Smooth muscle cell (in vitro differentiated cells): Measurements from ENCODE around the gene EXT2. TPM values are rescaled to one million over a fixed set of nuclear protein-coding genes. Genes with fewer than 3 reads are reported as not detected.

Experiments used
- DNase-seq: peaks from one replicate; lab custom pipeline; 2025; ENCODE audit not compliant: unreplicated experiment; lab: John Stamatoyannopoulos, UW
- H2AFZ ChIP-seq: fragments of 200-600 bp; sonication (generic); 2 replicates; pipeline ENCODE4 v1.6.0; 2016; ENCODE audit warnings: antibody characterized with exemption, low read depth, mild to moderate bottlenecking
- H3F3A ChIP-seq: fragments of 200-600 bp; sonication (generic); 2 replicates; pipeline ENCODE4 v1.6.0; 2017; ENCODE audit warnings: antibody characterized with exemption, low read depth
- H3K27ac ChIP-seq: fragments of 200-600 bp; sonication (generic); 2 replicates; pipeline ENCODE4 v1.5.1; 2016; ENCODE audit warnings: low read depth, mild to moderate bottlenecking
- H3K27me3 ChIP-seq: fragments of 200-600 bp; sonication (generic); 2 replicates; pipeline ENCODE4 v1.6.1; 2016; ENCODE audit warnings: low read depth, mild to moderate bottlenecking
- H3K36me3 ChIP-seq: fragments of 200-600 bp; sonication (generic); 2 replicates; pipeline ENCODE4 v1.5.1; 2016; ENCODE audit warnings: low read depth
- H3K4me1 ChIP-seq: fragments of 200-600 bp; sonication (generic); 2 replicates; pipeline ENCODE4 v1.5.1; 2016; ENCODE audit warnings: low read depth
- H3K4me2 ChIP-seq: fragments of 200-600 bp; sonication (generic); 2 replicates; pipeline ENCODE4 v1.6.0; 2016; ENCODE audit warnings: mild to moderate bottlenecking
- H3K4me3 ChIP-seq: fragments of 200-600 bp; sonication (generic); 2 replicates; pipeline ENCODE4 v1.5.1; 2016; ENCODE audit warnings: mild to moderate bottlenecking
- H3K79me2 ChIP-seq: fragments of 200-600 bp; sonication (generic); 2 replicates; pipeline ENCODE4 v1.6.0; 2016; ENCODE audit warnings: low read depth, mild to moderate bottlenecking
- H3K9ac ChIP-seq: fragments of 200-600 bp; sonication (generic); 2 replicates; pipeline ENCODE4 v1.6.0; 2016; ENCODE audit warnings: low read depth
- H3K9me3 ChIP-seq: fragments of 200-600 bp; sonication (generic); replicated peaks from 2 replicates; pipeline ENCODE4 v1.5.1; 2016; ENCODE audit warnings: low read depth
- H4K20me1 ChIP-seq: fragments of 200-600 bp; sonication (generic); 2 replicates; pipeline ENCODE4 v1.6.0; 2016; ENCODE audit warnings: low read depth
- CTCF ChIP-seq: fragments of 200-600 bp; sonication (generic); IDR thresholded peaks from 2 replicates; pipeline ENCODE4 v1.5.1; 2017; ENCODE audit warnings: borderline replicate concordance, mild to moderate bottlenecking, antibody characterized with exemption; ENCODE audit not compliant: insufficient read depth, poor library complexity, severe bottlenecking
- WGBS: methylation state at CpG from one replicate; pipeline ENCODE4 v1.1.7; 2016; ENCODE audit warnings: low lambda C conversion rate; 5-methylcytosine and 5-hydroxymethylcytosine counted together
- polyA plus RNA-seq: library from polyadenylated mRNA; unstranded; fragments of >200 nt; fragmentation: Nextera tagmentation; extraction: Ambion mirVana; gene quantifications from 2 replicates; pipeline ENCODE4 v1.2.1, GENCODE V29; 2016
- total RNA-seq: library from RNA; depleted of rRNA; stranded (reverse); fragments of >200 nt; gene quantifications from 2 replicates; pipeline ENCODE4 v1.2.3, GENCODE V29; 2014

The EXT2 gene
- total and polyA plus RNA-seq, 2 experiments from 2014 or later = 87.6 to 144 TPM

DNA sequence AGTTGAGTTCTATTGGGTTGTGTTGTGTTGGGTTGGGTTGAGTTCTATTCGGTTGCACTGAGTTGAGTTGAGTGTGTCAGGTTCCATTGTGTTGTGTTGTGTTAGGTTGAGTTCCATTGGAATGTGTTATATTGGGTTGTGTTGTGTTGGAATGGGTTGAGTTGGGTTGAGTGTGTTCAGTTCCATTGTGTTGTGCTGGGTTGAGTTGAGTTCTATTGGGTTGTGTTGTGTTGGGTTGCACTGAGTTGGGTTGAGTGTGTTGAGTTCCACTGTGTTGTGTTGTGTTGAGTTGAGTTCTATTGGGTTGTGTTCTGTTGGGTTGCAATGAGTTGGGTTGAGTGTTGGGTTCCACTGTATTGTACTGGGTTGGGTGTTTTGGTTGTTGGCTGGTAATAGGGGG is 178.9 kb downstream of the EXT2 start:
- H3K79me2 ChIP-seq = no peaks in the 10 kb centered on the region
- H3K4me3 ChIP-seq = no peak overlapping the region
- H3K27ac ChIP-seq = no peak overlapping the region
- no peaks in the 10 kb centered on the region for H3K9me3 ChIP-seq
- TF ChIP-seq CTCF = no peak
- no peaks in the 10 kb centered on the region for H3F3A ChIP-seq
- H3K4me2 ChIP-seq = no peak overlapping the region
- peaks cover 10% of the 10 kb centered on the region for H3K27me3 ChIP-seq
- DNase-seq = no peak
- H3K9ac ChIP-seq = no peak overlapping the region
- peaks cover 5% of the 10 kb centered on the region for H3K4me1 ChIP-seq
- H2AFZ ChIP-seq = no peak overlapping the region
- WGBS = 95% methylated on average over 1 of the region's 1 CpG
- H3K36me3 ChIP-seq = no peaks in the 10 kb centered on the region
- no peaks in the 10 kb centered on the region for H4K20me1 ChIP-seq

- no peaks in the 10 kb centered on the region for H3K9me3 ChIP-seq
- no peak overlapping the region for H3K9ac ChIP-seq
- H3K4me2 ChIP-seq = no peak overlapping the region
- H3K36me3 ChIP-seq = no peaks in the 10 kb centered on the region
- no peaks in the 10 kb centered on the region for H3K4me1 ChIP-seq
- DNase-seq = no peak
- 90% methylated on average over 10 of the region's 10 CpGs for WGBS
- no peak overlapping the region for H2AFZ ChIP-seq
- H3K79me2 ChIP-seq = no peaks in the 10 kb centered on the region
- H3K27me3 ChIP-seq = peaks cover 18% of the 10 kb centered on the region
- H3K4me3 ChIP-seq = no peak overlapping the region
- H3K27ac ChIP-seq = no peak overlapping the region
- no peaks in the 10 kb centered on the region for H3F3A ChIP-seq
- H4K20me1 ChIP-seq = no peaks in the 10 kb centered on the region
- no peak for TF ChIP-seq CTCF
These were observed 179.8 kb downstream of the EXT2 start for GRCh38 chr11:44275241-44275640.

DNA sequence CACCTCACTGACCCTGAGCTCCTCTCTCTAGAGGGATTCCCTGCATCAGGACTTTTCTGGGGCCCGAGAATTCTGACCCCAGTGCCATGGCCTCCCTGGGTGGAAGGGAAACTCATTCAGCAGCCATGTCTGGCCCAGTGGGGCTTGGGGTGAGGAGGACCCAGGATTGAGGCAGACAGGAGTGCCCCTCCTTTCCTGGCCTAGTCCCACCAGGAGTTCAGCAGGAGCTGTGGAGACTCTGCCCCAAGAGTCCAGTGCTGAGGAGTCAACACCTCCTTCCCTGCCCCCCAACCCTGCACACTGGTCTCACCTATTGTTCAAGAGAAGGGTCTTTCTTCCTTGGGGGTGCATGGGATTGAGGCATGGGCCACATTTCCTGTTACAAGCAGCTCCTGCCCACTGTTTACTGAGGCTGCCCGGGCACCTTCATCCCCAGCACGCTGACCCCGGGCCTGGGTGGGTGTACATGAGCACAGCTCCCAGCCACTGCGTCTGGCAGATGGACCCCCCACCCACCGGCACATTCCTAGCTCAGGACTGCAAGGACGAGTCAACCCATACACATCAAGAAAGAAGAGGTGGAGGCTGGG is 180.6 kb downstream of the EXT2 start:
- H3K9me3 ChIP-seq = no peaks in the 10 kb centered on the region
- H3K4me2 ChIP-seq = no peak overlapping the region
- DNase-seq = no peak
- H3K36me3 ChIP-seq = no peaks in the 10 kb centered on the region
- TF ChIP-seq CTCF = no peak
- 91% methylated on average over 7 of the region's 7 CpGs for WGBS
- H3K9ac ChIP-seq = no peak overlapping the region
- no peaks in the 10 kb centered on the region for H3K79me2 ChIP-seq
- H3K27me3 ChIP-seq = peaks cover 24% of the 10 kb centered on the region
- no peak overlapping the region for H2AFZ ChIP-seq
- no peaks in the 10 kb centered on the region for H4K20me1 ChIP-seq
- no peaks in the 10 kb centered on the region for H3F3A ChIP-seq
- H3K27ac ChIP-seq = no peak overlapping the region
- H3K4me1 ChIP-seq = no peaks in the 10 kb centered on the region
- no peak overlapping the region for H3K4me3 ChIP-seq
